Upper lobe of left lung (tissue), 4 donors: ENCODE measurements around the gene RAPH1.

Experiments
- EP300 ChIP-seq, 4 donors: sonication (generic); formaldehyde crosslinking; IDR thresholded peaks; one replicate each; pipeline ENCODE4 v1.5.1; 2017; ENCODE audit warnings: antibody characterized with exemption in 4 of 4, control low read depth in 2 of 4
- POLR2A ChIP-seq, 4 donors: fragments of 450-650 bp; IDR thresholded peaks; one replicate each; pipeline ENCODE4 v1.5.1; 2016 to 2017; ENCODE audit warnings: antibody characterized with exemption in 4 of 4, mild to moderate bottlenecking in 2 of 4
- POLR2AphosphoS5 ChIP-seq, 2 donors: sonication (generic); formaldehyde crosslinking; IDR thresholded peaks; one replicate each; pipeline ENCODE4 v1.5.1; 2017; ENCODE audit warnings: antibody characterized with exemption in 2 of 2
- TF ChIP-seq, protein P1 (sequence below), 6 experiments: fragments of 450-650 bp in 4 of 6; fragments of 200-600 bp in 2 of 6; sonication (generic) in 2 of 6; IDR thresholded peaks; one replicate each; pipeline ENCODE4 v1.5.1; 2016 to 2019; ENCODE audit warnings: antibody characterized with exemption in 6 of 6

DNA sequence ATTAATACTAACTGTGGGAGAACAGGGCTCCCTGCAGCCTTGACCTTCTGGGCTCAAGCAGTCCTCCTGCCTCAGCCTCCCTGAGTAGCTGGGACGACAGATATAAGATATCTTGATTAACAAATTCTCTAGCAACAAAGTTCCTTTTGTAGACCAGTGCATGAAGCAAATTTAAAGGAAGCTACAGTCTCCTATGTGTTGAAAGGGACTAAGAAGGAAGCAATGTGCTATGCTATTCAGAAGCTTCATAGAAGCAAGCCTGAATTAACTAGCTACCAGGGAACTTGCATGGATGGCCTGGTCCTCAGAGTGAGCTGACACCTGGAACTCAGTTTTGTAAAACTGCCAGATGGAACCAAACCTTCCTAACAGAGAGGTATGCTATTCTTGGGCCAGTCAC, 33.2 kb downstream of the RAPH1 start:
- TF ChIP-seq, protein P1, sequence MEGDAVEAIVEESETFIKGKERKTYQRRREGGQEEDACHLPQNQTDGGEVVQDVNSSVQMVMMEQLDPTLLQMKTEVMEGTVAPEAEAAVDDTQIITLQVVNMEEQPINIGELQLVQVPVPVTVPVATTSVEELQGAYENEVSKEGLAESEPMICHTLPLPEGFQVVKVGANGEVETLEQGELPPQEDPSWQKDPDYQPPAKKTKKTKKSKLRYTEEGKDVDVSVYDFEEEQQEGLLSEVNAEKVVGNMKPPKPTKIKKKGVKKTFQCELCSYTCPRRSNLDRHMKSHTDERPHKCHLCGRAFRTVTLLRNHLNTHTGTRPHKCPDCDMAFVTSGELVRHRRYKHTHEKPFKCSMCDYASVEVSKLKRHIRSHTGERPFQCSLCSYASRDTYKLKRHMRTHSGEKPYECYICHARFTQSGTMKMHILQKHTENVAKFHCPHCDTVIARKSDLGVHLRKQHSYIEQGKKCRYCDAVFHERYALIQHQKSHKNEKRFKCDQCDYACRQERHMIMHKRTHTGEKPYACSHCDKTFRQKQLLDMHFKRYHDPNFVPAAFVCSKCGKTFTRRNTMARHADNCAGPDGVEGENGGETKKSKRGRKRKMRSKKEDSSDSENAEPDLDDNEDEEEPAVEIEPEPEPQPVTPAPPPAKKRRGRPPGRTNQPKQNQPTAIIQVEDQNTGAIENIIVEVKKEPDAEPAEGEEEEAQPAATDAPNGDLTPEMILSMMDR (IDR thresholded peaks at IDR 0.05): no peak
- no peak for TF ChIP-seq POLR2A (IDR thresholded peaks at IDR 0.05)
- no peak for TF ChIP-seq EP300 (IDR thresholded peaks at IDR 0.05)
- no peak for TF ChIP-seq POLR2AphosphoS5 (IDR thresholded peaks at IDR 0.05)
